ENCODE measurements around the gene ARHGAP11A. TPM values are rescaled to one million over a fixed set of nuclear protein-coding genes. Genes with fewer than 3 reads are reported as not detected.

The ARHGAP11A gene
- total RNA-seq, 1 experiment from 2014 or later, result 102 TPM

DNA sequence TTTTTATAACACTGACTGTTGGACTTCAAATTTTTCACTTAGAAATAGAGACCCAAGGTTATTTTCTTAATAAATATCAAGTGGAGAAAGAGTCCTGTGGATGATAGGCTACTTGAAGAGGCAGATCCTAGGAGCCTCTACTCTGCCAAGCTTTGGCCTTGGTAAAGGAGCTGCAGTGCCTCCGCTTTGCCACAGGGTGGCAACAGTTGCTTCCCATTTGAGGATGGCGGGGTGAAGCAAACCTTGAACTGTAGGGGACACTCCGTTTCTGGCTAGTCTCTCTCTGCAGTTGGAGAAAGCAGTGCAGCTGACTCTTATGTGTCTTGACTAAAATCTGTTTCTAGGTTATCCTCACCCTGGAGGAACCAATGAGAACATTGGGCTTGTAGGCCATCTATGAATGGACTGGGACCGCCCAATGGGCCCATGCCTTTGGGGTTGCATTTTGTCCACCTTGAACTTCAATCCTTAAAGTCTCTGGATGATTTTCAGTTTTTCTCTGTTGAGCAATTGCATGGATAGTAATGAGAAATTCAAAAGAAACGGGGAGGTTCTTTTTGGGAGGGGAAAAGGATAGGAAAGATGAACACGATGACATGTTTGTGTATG, 36.0 kb downstream of the ARHGAP11A start:
- intact Hi-C loops (cut with micrococcal nuclease), result loop anchor here (2.0 to 5.0 kb wide), 2 partner anchors 343 to 481 kb away; no protein-coding TSS in a partner anchor
- TF ChIP-seq, protein P1, sequence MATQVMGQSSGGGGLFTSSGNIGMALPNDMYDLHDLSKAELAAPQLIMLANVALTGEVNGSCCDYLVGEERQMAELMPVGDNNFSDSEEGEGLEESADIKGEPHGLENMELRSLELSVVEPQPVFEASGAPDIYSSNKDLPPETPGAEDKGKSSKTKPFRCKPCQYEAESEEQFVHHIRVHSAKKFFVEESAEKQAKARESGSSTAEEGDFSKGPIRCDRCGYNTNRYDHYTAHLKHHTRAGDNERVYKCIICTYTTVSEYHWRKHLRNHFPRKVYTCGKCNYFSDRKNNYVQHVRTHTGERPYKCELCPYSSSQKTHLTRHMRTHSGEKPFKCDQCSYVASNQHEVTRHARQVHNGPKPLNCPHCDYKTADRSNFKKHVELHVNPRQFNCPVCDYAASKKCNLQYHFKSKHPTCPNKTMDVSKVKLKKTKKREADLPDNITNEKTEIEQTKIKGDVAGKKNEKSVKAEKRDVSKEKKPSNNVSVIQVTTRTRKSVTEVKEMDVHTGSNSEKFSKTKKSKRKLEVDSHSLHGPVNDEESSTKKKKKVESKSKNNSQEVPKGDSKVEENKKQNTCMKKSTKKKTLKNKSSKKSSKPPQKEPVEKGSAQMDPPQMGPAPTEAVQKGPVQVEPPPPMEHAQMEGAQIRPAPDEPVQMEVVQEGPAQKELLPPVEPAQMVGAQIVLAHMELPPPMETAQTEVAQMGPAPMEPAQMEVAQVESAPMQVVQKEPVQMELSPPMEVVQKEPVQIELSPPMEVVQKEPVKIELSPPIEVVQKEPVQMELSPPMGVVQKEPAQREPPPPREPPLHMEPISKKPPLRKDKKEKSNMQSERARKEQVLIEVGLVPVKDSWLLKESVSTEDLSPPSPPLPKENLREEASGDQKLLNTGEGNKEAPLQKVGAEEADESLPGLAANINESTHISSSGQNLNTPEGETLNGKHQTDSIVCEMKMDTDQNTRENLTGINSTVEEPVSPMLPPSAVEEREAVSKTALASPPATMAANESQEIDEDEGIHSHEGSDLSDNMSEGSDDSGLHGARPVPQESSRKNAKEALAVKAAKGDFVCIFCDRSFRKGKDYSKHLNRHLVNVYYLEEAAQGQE (IDR thresholded peaks at IDR 0.05; ENCODE audit: low read depth), result no peak
- no peak for TF ChIP-seq EGR1 (IDR thresholded peaks at IDR 0.05; ENCODE audit: low read depth)
- no peak for TF ChIP-seq YY1 (IDR thresholded peaks at IDR 0.05; ENCODE audit: extremely low read depth, insufficient replicate concordance, low read depth, low read length)
- no peak for TF ChIP-seq EZH2phosphoT487 (IDR thresholded peaks at IDR 0.05; ENCODE audit: borderline replicate concordance)
- peak; percentile 47 for TF ChIP-seq RAD21 (IDR thresholded peaks at IDR 0.05; ENCODE audit: low read depth)
- TF ChIP-seq SRF (IDR thresholded peaks at IDR 0.05; ENCODE audit: low read depth), result no peak
- TF ChIP-seq SIN3A (IDR thresholded peaks at IDR 0.05; ENCODE audit: low read depth), result no peak
- TF ChIP-seq, protein P2, sequence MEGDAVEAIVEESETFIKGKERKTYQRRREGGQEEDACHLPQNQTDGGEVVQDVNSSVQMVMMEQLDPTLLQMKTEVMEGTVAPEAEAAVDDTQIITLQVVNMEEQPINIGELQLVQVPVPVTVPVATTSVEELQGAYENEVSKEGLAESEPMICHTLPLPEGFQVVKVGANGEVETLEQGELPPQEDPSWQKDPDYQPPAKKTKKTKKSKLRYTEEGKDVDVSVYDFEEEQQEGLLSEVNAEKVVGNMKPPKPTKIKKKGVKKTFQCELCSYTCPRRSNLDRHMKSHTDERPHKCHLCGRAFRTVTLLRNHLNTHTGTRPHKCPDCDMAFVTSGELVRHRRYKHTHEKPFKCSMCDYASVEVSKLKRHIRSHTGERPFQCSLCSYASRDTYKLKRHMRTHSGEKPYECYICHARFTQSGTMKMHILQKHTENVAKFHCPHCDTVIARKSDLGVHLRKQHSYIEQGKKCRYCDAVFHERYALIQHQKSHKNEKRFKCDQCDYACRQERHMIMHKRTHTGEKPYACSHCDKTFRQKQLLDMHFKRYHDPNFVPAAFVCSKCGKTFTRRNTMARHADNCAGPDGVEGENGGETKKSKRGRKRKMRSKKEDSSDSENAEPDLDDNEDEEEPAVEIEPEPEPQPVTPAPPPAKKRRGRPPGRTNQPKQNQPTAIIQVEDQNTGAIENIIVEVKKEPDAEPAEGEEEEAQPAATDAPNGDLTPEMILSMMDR (IDR thresholded peaks at IDR 0.05 in 2 of 3, conservative IDR thresholded peaks at IDR 0.05 in 1 of 3; ENCODE audit: borderline replicate concordance in 1 of 3, insufficient read depth in 1 of 3, low read depth in 2 of 3, low read length in 2 of 3), result peak; percentile 60 to 96 (median 88); a peak in 5 of 6 replicates
- H3K36me3 ChIP-seq (ENCODE audit: control insufficient read depth in 1 of 2, insufficient read depth in 2 of 2, low read length in 2 of 2), result peaks cover 4 to 9% of the 10 kb centered on the region in 2 experiments; a peak in 3 of 4 replicates
- H3K79me2 ChIP-seq (ENCODE audit: insufficient read depth, low read length), result no peaks in the 10 kb centered on the region
- no peaks in the 10 kb centered on the region for H3K9me2 ChIP-seq (ENCODE audit: insufficient read depth)
- H3K4me3 ChIP-seq (replicated peaks in 1 of 2; ENCODE audit: low read depth in 1 of 2, low read length in 2 of 2), result no peak overlapping the region
- CTCF ChIA-PET, result interaction anchor here (0.9 to 3.2 kb wide), 6 partner anchors 9 to 481 kb away, joined by 3 to 15 read pairs (median 5); no protein-coding TSS in a partner anchor
- H3K27ac ChIP-seq (ENCODE audit: low read depth, low read length), result no peak overlapping the region
- H4K20me1 ChIP-seq (ENCODE audit: insufficient read depth), result no peaks in the 10 kb centered on the region
- no TSS peak for BruUV-seq (replicated peaks)
- no peaks in the 10 kb centered on the region for H3K9me3 ChIP-seq (ENCODE audit: control insufficient read depth in 1 of 2, insufficient read depth in 1 of 2, low read depth in 1 of 2, low read length in 2 of 2)
- no peak overlapping the region for H2AFZ ChIP-seq (ENCODE audit: low read depth, low read length, poor library complexity, severe bottlenecking)
- RAD21 ChIA-PET (ENCODE audit: low non-redundant PET in 1 of 2, low total read pairs in 2 of 2, uncharacterized antibody in 2 of 2, unreplicated experiment in 2 of 2), result no interaction called here
- ATAC-seq, result peak; percentile 90
- no peak overlapping the region for H3K4me2 ChIP-seq (ENCODE audit: low read length)
- POLR2A ChIA-PET, result no interaction called here
- no peaks in the 10 kb centered on the region for H3K4me1 ChIP-seq (ENCODE audit: control insufficient read depth in 1 of 2, insufficient read depth in 2 of 2, low read length in 2 of 2)
- no peaks in the 10 kb centered on the region for H3K27me3 ChIP-seq (ENCODE audit: insufficient read depth, low read length)
- DNase-seq (ENCODE audit: low read depth, low spot score), result peak; percentile 23
- H3K9ac ChIP-seq (ENCODE audit: low read length), result no peak overlapping the region

Data from HCT116 (cell line).